ENCODE results near the gene KIF1A.
"Not testable (repeated sequence)": the region's sequence is repeated elsewhere in the genome, so short reads cannot be mapped to it uniquely, and the experiment has no call there.

Gene KIF1A

DNA sequence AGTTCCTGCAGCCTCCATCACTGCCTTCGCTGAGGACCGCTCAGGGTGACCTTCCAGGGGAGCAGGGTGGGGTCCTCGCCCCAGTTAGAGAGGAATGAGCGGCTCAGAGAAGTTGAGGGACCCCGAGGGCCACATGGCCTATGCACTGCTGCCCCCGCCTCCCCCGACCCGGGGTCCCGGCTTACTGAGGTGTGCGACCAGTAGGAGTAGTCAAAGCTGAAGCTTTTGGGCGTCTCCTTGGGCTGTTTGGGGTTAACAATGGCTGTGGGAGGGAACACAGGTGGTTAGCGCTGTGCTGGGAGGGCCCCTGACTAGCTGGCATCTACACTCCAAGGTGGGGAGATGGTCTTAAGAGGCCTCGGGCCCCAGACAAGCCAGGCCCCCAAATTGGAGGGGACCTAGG lies 31.0 kb downstream of the KIF1A start:
- H3K27ac ChIP-seq: no peak overlapping the region
- no peak for DNase-seq (ENCODE audit: low read depth, low spot score)

DNA sequence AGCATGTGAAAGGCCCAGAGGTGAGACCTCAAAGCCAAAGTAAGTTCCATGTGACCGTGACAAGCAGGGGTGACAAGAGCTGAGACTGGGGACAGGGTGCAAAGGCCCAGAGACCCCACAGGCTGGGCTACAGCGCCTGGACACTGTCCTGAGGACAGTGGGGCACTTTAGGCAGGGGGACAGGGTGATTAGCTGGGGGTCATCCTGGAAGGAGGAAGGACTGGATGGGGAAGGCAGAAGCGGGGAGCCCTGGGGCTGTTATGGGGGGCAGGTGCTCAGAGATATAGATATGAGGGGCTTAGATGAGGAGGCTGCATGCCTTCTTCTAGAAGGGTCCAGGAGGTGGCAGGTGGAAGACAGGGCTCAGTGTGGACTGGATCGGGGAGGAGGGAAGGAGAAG lies 31.5 kb downstream of the KIF1A start:
- no peak for DNase-seq (ENCODE audit: low read depth, low spot score)
- H3K27ac ChIP-seq: no peak overlapping the region

DNA sequence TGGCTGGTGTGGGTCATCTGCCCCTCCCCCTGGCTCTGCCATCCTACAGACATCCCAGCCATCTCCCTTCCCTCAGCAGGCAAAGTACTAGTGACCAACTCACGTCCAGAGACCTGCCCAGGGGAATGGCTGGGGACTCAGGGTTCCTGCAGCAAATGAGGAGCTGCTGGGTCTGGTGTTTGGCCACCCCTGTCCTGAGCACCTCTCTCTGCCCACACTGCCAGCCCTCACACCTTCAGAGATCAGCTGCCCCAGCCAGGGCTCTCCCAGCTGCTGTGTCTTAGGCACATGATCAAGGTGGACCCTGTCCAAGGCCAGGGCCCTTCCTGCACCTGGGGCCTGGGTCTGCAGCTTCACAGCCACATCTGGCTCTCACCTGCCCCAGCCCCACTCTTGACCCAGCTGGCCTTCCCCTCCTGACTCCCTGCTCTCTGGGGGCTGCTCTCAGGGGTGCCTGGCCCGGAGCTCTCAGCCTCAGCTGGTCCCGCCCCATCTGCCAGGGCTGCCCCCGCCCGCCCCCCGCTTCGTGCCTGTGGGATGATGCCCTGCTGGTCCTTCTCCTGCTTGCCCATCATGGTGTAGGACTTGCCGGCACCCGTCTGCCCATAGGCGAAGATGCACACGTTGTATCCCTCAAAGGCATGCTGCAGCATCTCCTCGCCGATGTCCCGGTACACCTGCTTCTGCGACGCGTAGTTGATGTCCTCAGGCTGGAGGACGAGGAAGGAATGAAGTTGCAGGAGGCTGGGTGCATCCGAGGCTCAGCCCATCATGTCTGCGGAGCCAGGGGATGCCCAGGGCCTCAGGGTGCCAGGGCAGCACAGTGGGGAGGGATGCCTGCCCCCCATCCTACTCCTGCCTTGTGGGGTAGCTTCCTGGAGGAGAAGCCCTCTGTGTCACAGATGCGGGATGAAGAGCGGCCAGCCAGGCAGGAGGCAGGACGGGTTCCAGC lies 32.2 kb downstream of the KIF1A start:
- DNase-seq (ENCODE audit: low read depth, low spot score): no peak
- no peak overlapping the region for H3K27ac ChIP-seq

DNA sequence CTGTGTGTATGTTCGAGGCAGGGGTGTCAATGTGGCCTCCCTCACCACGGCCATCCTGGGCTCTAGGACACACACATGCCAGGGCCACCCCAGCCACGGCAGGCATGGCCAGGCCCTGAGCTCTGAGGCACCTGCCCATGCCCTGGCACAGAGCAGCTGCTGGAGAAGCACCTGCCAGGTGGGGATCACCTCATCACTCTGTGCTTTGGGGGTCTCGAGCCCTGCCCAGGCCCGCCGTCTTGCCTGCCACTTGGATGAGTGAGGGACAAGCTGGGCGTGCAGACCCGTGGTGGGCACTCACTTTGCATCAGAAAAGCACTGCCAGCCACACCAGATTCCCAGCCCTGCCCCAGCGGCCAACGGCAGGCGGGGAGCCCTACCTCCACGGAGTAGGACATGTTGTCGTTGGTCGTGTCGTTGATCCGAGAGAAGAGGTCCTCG lies 33.1 kb downstream of the KIF1A start:
- H3K27ac ChIP-seq: no peak overlapping the region
- DNase-seq (ENCODE audit: low read depth, low spot score): no peak

DNA sequence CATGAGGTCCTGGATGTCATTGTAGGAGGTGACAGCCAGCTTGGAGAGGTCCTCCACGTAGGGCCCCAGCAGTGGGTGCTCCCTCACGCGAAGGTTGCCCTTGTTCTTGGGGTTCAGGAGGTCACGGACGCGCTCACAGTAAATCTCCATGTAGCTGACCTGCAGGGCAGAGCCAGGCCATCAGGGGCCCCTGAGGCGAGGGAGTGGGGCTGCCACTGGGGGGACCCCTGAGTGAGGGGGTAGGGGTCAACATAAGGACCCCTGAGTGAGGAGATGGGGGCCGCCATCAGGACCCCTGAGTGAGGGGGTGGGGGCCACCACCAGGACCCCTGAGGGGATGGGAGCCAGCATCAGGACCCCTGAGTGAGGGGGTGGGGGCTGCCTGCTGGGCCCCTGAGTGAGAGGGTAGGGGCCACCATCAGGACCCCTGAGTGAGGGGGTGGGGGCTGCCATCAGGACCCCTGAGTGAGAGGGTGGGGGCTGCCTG lies 33.6 kb downstream of the KIF1A start:
- DNase-seq (ENCODE audit: low read depth, low spot score): no peak
- H3K27ac ChIP-seq: no peak overlapping the region

DNA sequence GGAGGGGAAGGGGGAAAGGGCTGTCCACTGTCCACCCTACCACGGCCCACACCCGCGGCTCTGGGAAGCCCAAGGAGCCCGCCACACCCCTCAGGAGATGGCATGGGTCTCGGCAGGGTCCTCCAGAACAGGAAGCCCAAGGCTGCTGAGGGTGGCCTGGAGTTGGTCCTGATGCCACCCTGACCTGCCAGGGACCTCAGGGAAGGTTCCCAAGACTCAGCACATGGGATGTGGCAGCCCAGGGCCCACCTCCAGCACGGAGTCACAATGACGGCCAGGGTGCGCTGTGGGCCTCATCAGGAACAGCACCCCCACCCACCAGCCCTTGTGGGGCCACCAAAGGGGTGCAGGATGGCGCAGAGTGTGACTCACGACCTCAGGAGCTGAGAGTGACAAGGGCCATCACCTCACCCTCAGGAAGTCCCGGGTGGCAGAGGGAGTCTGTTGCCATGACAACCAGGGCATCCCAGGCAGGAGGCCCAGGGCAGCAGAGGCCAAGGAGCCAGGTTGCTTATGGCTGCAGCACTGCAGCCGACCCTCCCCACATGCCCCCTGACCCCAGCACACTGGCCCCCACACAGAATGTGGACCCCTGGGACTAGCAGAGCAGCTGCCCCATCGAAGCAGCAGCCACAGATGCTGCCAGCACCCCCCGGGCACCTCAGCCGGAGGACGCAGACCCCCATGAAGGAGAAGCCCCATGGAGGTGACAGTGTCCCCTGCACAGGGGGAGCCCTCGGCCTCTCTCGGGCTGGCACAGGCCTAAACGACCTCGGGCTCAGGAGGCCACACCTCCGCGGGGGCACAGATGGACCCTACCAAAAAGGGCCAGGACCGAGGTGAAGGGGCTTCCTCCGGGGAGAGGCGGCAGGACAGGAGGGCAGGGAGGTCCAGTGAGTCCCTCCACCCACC lies 34.3 kb downstream of the KIF1A start:
- DNase-seq (ENCODE audit: low read depth, low spot score): no peak
- no peak overlapping the region for H3K27ac ChIP-seq

DNA sequence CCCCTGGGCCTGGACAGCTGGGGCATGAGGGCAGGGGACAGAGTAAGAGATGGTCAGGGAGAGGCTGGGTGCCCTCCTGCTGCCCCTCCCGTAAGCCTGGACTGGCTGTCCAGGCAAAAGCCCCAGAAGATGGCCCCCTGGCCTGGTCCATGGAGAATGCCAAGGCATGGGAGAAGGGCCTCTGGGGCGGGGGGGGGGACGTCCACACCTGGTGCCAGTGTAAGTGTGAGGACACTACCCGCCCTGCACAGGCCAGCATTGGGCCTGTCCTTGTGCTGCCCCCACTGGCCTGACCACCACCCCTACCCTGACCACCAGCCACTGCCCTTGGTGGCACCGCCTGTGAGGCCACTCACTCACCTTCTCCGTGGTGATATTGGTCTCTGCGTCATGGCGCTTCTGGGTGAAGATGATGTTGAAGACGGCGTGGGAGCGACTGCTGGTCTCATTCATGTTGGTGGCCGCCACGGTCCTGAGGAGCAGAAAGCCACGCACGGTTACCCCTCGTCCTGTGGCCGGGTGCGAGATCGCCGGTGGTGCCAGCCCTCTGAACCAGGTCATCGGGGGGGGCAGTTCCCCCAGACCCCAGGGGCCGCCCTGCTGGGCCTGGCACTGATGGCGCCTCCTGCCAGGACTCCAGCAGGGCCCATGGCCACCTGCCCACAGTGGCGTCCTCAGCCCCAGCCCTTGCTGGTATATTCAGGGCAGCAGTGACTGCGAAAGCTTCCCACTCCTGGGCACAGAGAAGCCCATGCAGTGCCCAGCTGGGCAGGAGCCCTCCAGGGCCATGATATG lies 35.2 kb downstream of the KIF1A start:
- DNase-seq (ENCODE audit: low read depth, low spot score): no peak
- H3K27ac ChIP-seq: no peak overlapping the region

DNA sequence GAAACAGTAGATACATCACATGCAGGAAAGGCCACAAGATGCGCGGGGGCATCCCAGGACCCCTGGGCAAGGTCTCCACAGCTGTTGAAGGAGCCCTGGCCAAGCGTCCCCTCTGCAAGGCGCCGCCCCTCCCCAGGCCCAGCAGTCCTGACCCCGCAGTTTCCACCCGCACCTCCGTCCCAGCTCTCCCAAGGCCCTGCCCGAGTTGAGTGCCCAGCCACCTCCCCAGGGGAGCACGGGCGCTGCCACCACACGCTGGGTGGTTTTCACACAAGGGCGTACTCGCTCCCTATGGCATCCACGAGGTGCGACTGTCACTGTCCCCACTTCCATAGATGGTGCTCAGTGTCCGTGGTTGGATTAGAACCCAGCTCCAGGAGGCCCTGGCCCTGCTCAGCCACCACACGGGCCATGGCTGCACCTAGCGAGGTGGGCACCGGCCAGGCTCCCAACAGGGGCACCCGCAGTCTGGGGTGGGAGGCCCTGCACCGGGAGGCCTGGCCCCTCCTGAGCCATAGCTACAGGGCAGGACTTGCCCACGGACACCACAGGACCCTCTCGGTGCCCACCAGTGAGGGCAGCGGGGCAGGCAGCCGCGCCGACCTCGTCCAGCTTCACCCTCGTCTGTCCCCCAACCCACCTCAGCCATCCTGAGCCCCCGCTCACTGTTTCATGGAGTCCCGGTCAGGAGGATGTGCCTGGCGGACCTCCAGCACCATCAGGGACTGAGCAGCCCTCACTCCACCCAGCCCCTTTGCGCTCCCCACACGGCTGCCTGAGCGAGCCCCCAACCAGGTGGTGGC lies 36.0 kb downstream of the KIF1A start:
- no peak overlapping the region for H3K27ac ChIP-seq
- DNase-seq (ENCODE audit: low read depth, low spot score): no peak

DNA sequence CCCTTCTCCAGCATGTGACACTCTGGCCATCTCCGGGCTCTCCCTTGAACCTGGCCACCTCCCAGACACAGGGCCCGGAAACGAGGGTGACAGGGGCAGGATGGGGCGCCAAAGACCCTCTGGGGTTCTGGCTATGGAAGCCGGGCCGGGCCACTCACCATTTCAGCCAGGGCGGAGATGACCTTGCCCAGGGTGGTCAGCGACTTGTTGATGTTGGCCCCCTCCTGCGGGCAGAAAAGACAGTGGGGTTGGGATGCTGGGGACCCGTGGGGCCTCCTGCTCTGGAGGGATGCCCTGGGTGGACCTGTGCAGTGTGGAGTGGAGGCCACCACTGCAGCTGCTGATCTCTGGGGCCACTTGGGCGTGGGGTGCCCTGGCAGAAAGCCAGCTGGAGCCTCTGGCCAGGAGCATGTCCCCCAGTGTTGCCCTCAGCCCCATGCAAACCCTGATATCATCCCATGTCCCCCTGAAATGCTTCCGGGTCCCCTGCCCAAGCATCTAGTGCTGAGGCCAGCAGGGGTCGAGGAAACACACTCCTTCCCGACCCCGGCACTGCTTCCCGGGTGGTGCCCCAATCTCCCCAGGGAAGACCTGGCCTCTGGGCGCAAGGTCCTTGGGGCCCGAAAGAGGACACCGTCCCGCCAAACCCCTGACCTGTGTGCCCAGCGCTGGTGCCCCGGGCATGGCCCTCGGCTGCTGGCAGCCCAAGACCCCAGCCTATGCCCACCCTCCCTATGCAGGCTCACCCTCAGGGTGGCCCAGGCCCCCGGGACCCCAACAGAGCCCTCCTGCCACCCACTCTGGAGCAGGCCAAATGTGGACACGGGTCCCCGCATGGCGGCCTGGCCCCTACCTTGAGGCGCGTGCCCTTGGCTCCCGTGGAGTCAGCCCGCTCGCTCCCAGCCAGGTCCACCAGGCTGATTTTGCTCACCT lies 36.9 kb downstream of the KIF1A start:
- no peak for DNase-seq (ENCODE audit: low read depth, low spot score)

DNA sequence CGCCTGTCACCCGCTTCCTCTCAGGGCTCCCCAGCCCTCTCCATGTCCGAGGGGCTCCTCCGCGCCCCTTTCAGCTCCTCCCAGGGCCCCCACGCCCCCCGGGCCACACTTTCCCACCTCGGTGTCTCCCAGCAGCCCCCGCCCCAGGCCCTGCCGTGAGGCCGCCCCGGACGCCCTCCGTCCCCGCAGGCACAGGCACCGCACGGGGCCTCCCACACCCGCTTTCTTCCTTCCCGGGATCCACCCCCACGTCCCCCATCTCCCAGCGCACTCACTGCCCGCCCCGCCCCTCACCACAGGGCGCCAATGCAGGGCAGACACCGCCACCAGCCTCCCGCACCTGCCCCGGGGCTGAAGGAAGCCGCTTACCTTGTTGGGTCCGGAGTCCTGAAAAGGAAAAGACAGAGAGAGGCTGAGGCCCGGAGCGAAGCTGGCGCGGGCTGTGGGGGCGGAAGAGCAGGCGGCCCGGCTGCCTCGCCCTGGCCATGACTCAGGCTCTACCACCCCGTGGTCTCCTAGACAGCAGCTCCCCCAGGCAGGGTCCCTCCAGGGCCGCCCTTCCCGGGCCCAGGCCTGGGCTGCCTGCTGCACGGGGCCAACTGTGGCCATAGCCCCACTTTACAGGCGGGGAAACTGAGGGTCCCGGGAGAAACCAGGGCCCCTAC lies 37.7 kb downstream of the KIF1A start:
- no peak overlapping the region for H3K27ac ChIP-seq
- no peak for DNase-seq (ENCODE audit: low read depth, low spot score)

More for the DNA sequence above, 36.9 kb downstream of the KIF1A start:
- no peak overlapping the region for H3K27ac ChIP-seq

DNA sequence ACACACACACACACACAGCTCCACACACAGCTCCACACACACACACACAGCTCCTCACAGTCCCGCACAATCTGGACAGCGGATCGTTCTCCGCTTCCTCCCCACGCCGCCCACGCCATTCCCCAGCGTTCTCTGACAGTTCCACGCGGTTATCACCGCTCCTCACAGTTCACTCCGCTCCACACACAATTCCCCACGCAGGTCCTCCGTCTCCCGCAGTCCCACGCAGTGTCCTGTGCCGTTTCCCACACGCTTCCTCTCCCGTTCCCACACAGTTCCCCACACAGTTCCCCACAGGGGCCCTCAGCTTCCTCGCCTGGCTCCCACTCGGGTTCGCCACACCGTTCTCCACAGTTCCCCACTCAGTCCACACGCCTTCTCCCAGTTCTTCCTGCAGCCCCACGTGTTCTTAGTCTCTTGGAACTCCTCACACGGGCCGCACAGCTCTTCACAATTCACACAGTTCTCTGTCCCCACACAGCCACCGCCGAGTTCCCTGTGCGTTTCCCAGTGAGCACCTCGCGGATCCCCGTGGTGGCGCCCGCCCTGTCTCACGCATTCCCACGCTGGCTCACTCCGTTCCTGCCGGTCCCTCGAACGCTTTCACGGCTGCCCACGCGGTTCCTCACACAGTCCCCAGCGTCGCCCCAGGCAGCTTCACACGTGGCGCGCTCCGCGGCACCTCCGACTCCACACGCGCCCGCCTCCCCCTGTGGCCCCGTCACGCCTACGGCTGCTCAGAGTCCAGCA lies 38.4 kb downstream of the KIF1A start:
- H3K27ac ChIP-seq: no peak overlapping the region
- DNase-seq (ENCODE audit: low read depth, low spot score): no peak

DNA sequence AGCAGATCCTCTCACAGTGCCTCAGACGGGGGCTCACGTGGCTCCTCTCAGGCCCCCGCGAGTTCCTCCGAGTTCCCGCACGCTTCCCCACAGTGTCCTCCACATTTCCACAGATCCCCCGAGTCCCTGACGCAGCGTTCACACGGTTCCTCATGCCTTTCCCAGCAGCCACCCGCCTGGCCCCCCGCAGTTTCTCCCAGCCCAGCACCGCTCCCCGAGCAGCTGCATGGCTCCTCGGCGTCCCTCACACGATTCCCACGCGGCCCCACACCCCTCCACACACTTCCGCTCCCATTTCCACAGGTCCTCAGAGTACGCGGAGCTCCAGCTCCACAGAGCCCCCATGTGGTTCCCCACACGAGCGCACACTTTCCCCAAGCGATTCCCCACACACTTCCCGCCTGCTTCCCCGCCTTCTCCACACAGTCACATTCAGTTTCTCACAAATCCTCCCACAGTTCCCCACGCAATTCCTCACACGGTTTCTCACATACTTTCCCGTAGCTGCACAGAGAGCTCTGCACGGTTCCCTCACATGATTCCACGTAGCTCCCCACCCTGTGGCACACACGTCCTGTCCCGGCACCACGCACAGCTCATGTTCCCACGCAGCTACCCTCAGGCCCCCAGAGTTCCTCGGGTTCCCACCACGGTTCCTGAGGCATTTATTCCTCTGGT lies 39.9 kb downstream of the KIF1A start:
- H3K27ac ChIP-seq: no peak overlapping the region
- DNase-seq (ENCODE audit: low read depth, low spot score): no peak

DNA sequence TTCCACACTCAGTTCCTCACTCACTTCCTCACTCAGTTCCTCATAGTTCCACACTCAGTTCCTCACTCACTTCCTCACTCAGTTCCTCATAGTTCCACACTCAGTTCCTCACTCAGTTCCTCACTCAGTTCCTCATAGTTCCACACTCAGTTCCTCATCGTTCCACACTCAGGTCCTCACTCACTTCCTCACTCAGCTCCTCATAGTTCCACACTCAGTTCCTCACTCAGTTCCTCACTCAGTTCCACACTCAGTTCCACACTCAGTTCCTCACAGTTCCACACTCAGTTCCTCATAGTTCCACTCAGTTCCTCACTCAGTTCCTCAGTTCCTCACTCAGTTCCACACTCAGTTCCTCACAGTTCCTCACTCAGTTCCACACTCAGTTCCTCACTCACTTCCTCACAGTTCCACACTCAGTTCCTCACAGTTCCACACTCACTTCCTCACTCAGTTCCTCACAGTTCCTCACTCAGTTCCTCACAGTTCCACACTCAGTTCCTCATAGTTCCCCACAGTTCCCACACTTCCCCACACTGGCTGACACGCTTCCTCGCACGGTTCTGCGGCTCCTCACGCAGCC lies 40.7 kb downstream of the KIF1A start:
- not testable (repeated sequence) for DNase-seq (ENCODE audit: low read depth, low spot score); H3K27ac ChIP-seq

DNA sequence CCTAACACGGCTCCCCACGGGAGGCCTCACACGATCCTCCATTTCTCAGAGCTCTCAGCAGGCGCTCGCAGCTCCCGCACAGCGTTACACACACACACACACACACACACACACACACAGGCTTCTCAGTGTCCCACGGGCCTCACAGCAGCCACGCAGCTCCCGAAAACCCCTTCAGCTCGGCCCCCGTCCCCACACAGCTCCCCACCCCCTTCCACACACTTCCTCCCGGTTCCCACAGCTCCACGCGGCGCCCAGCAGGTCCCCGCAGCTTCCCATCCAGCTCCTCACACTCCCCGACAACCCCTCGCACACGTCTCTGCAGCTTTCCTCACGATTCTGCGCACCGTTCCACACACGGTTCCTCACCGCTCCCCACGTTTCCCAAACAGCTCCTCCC lies 41.6 kb downstream of the KIF1A start:
- no peak overlapping the region for H3K27ac ChIP-seq
- no peak for DNase-seq (ENCODE audit: low read depth, low spot score)

DNA sequence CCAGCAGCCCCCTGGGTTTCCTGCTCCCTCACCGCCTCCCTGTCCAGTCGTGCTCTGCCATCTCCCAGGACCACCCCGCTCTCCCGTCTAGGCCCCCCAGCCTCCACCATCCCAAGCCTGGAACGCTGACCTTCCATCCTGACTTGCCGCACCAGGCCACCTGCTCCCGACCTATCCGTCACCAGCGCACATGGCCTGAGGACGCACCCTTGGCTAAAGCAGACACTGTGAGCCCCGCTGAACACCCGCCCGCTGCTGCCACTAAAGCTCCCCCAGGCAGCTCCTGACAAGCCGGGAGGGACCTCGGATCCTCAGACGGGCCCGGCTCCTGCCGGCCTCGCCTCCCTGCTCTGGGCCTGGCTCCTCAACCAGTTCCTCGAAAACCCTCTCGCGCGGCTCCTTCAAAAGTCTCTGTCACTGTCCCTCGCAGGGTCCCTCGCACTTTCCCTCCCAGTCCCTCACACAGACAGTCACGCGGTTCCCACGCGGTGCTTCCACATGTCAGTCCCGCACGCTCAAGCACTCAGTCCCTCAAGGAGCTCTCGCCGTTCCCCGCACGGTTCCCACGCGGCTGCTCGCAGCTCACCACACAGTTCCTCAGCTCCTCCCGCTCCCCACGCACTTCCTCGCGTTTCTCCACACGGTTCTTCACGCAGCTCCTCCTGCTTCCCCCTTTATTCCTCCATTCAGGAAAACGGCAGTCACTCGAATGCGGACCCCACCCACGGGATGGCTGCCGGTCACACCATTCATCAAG lies 42.4 kb downstream of the KIF1A start:
- DNase-seq (ENCODE audit: low read depth, low spot score): no peak
- H3K27ac ChIP-seq: no peak overlapping the region
